Posterior cingulate gyrus (tissue), 11 donors: ENCODE results near the gene ELF1.
"Not testable (repeated sequence)": the region's sequence is repeated elsewhere in the genome, so short reads cannot be mapped to it uniquely, and the experiment has no call there.

ENCODE experiments used
- DNase-seq, 10 donors: peaks; one replicate each; pipeline versions ENCODE4 v3.0.0 to v3.0.0-alpha.2; 2020 to 2021; ENCODE audit warnings: mixed read lengths in 3 of 10
- intact Hi-C: fragments of 100-400 bp; cut with DNase I; formaldehyde crosslinking; loops from one replicate; pipeline ENCODE4 v1.15.1; 2023

The ELF1 gene

GRCh38 chr13:40911341-40911740 lies 107.8 kb downstream of the ELF1 start:
- intact Hi-C loops, result no loop called here
- DNase-seq, result no peak

GRCh38 chr13:40910324-40911050 lies 108.6 kb downstream of the ELF1 start:
- DNase-seq, result no peak
- intact Hi-C loops, result no loop called here

GRCh38 chr13:40909541-40910200 lies 109.4 kb downstream of the ELF1 start:
- intact Hi-C loops, DNase-seq: not testable (repeated sequence)

GRCh38 chr13:40908546-40908945 lies 110.6 kb downstream of the ELF1 start:
- intact Hi-C loops, result no loop called here
- DNase-seq, result no peak

- intact Hi-C loops, DNase-seq: not testable (repeated sequence)
Observed at GRCh38 chr13:40901032-40901431, 118.1 kb downstream of the ELF1 start.

GRCh38 chr13:40900568-40900967 lies 118.5 kb downstream of the ELF1 start:
- DNase-seq, intact Hi-C loops: not testable (repeated sequence)

- no peak for DNase-seq
- intact Hi-C loops, result no loop called here
Observed at GRCh38 chr13:40897053-40897452, 122.1 kb downstream of the ELF1 start.

- intact Hi-C loops, result no loop called here
Observed at GRCh38 chr13:40895227-40896184, 123.6 kb downstream of the ELF1 start.

GRCh38 chr13:40893573-40893972 lies 125.5 kb downstream of the ELF1 start:
- intact Hi-C loops, DNase-seq: not testable (repeated sequence)

More at GRCh38 chr13:40895227-40896184, 123.6 kb downstream of the ELF1 start:
- DNase-seq, result no peak

- intact Hi-C loops, result no loop called here
- no peak for DNase-seq
Observed at GRCh38 chr13:40886017-40886416, 133.1 kb downstream of the ELF1 start.

- intact Hi-C loops, result not testable (repeated sequence)
Observed at GRCh38 chr13:40884175-40884574, 134.9 kb downstream of the ELF1 start.

More at GRCh38 chr13:40884175-40884574, 134.9 kb downstream of the ELF1 start:
- not testable (repeated sequence) for DNase-seq
